SK-N-SH treated with all-trans-retinoic acid at 6 μM for 48 hours (cell line): ENCODE measurements around the gene SPHK2.

Experiments
- ARNTL ChIP-seq: fragments of 450-650 bp; formaldehyde crosslinking; IDR thresholded peaks from 2 replicates; pipeline ENCODE4 v1.5.0; 2020; ENCODE audit warnings: low read depth, mild to moderate bottlenecking, moderate library complexity, borderline replicate concordance
- BACH2 ChIP-seq: fragments of 250-450 bp; sonication (Bioruptor Pico); IDR thresholded peaks from 2 replicates; pipeline ENCODE4 v1.9.0; 2021; ENCODE audit warnings: mild to moderate bottlenecking, borderline replicate concordance
- GLIS3 ChIP-seq: fragments of 250-450 bp; sonication (Bioruptor Pico); IDR thresholded peaks from 2 replicates; pipeline ENCODE4 v1.5.0; 2020; ENCODE audit warnings: mild to moderate bottlenecking, moderate library complexity
- TOX ChIP-seq: fragments of 250-450 bp; sonication (Bioruptor Pico); IDR thresholded peaks from 2 replicates; pipeline ENCODE4 v1.8.0; 2021; ENCODE audit warnings: mild to moderate bottlenecking, moderate library complexity, borderline replicate concordance
- ZFP3 ChIP-seq: fragments of 250-450 bp; sonication (Bioruptor Pico); IDR thresholded peaks from 2 replicates; pipeline ENCODE4 v1.5.0; 2020; ENCODE audit warnings: mild to moderate bottlenecking, moderate library complexity
- ZFP30 ChIP-seq: fragments of 450-650 bp; formaldehyde crosslinking; IDR thresholded peaks from 2 replicates; pipeline ENCODE4 v1.5.0; 2022; ENCODE audit warnings: mild to moderate bottlenecking, moderate library complexity
- ZNF8 ChIP-seq: fragments of 450-650 bp; formaldehyde crosslinking; IDR thresholded peaks from 2 replicates; pipeline ENCODE4 v1.5.0; 2020; ENCODE audit warnings: mild to moderate bottlenecking, moderate library complexity
- TF ChIP-seq, protein P1 (sequence below): fragments of 250-450 bp; sonication (Bioruptor Pico); IDR thresholded peaks from 2 replicates; pipeline ENCODE4 v1.5.1; 2020; ENCODE audit warnings: low read depth, mild to moderate bottlenecking, moderate library complexity

DNA sequence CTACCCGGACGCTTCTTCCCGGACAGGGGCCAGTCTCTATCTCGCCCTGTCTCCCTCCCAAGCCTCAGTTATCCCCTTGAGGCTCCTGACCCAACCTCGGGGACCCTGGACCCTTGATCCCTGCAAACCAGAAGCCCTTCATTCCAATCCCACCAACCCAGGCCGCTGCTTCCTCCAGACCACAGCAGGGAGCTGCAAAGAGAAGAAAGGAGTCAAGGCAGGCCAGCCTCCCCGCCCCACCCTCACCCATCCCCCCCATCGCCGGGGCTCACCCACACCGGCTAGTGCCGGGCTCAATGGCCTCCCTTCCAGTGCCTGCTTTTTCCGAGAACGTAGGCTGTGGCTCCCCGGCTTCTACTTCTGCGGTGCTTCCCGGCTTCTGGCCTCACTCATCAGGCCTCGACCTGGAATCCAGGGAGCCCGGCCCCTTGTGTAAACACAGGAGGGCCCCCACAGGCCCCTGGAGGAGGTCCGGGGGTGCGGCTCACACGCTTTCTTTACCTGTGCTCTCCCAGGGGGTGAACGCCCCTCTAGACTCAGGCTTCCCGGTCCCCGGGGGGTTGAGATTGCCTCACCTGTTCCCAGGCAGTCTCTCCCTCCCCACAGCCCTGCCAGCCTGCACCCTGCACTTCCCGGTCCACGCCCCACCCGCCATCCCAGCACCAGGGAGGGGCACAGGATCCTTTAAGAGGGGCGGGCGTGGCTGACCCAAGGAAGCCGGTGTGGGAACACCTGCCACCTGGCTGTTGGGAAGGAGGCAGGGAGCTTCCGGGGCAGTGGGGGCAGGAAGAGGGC is 4.7 kb upstream of the SPHK2 start, which contains the start of gene FAM83E:
- no peak for TF ChIP-seq ZNF8 (CRISPR knock-in tag)
- TF ChIP-seq GLIS3 (CRISPR knock-in tag): peak; percentile 78
- TF ChIP-seq ZFP3 (CRISPR knock-in tag): no peak
- TF ChIP-seq BACH2: no peak
- TF ChIP-seq, protein P1, sequence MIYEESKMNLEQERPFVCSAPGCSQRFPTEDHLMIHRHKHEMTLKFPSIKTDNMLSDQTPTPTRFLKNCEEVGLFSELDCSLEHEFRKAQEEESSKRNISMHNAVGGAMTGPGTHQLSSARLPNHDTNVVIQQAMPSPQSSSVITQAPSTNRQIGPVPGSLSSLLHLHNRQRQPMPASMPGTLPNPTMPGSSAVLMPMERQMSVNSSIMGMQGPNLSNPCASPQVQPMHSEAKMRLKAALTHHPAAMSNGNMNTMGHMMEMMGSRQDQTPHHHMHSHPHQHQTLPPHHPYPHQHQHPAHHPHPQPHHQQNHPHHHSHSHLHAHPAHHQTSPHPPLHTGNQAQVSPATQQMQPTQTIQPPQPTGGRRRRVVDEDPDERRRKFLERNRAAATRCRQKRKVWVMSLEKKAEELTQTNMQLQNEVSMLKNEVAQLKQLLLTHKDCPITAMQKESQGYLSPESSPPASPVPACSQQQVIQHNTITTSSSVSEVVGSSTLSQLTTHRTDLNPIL: peak; percentile 39; the same call in 1 of the 2 replicates
- no peak for TF ChIP-seq ARNTL (CRISPR knock-in tag)
- no peak for TF ChIP-seq ZFP30
- TF ChIP-seq TOX: 0 out of 2 replicates have a peak, but pooled peaks have one; percentile 14
